Sigmoid colon (tissue), 4 donors: ENCODE results near the gene CDK16.

Experiments used
- EP300 ChIP-seq, 4 donors: sonication (generic); formaldehyde crosslinking; IDR thresholded peaks; one replicate each; pipeline ENCODE4 v1.6.1; 2017; ENCODE audit warnings: antibody characterized with exemption in 4 of 4
- POLR2A ChIP-seq, 2 donors: fragments of 450-650 bp; IDR thresholded peaks; one replicate each; pipeline ENCODE4 v1.6.1; 2016; ENCODE audit warnings: antibody characterized with exemption in 2 of 2, mild to moderate bottlenecking in 2 of 2, moderate library complexity in 2 of 2
- POLR2AphosphoS5 ChIP-seq, 4 donors: sonication (generic); formaldehyde crosslinking; IDR thresholded peaks; one replicate each; pipeline ENCODE4 v1.6.1; 2017; ENCODE audit warnings: antibody characterized with exemption in 4 of 4
- TF ChIP-seq, protein P1 (sequence below), 4 experiments: fragments of 450-650 bp in 3 of 4; fragments of 200-600 bp in 1 of 4; IDR thresholded peaks; one replicate each; pipeline ENCODE4 v1.5.1; 2016 to 2019; ENCODE audit warnings: antibody characterized with exemption in 4 of 4, mild to moderate bottlenecking in 3 of 4, moderate library complexity in 2 of 4

DNA sequence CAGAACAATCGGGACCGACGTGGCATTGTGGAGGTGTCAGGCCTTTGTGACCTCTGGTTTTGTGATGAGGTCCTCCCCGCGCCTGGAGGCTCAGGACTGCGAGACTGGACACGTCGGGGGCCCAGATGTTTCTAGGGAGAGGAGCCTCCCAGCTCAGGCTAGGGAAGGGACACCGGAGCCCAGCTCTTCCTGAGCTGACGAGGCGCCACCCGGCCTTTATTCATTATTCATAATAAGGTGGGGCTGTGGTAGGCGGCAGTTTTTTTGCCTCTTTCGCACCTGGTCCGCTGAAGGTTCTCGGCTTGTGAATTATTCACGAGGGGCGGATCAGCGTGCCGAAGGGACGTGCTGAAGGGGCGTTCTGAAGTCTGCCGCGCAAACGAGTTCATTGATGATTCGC is 27.1 kb upstream of the CDK16 start:
- TF ChIP-seq, protein P1, sequence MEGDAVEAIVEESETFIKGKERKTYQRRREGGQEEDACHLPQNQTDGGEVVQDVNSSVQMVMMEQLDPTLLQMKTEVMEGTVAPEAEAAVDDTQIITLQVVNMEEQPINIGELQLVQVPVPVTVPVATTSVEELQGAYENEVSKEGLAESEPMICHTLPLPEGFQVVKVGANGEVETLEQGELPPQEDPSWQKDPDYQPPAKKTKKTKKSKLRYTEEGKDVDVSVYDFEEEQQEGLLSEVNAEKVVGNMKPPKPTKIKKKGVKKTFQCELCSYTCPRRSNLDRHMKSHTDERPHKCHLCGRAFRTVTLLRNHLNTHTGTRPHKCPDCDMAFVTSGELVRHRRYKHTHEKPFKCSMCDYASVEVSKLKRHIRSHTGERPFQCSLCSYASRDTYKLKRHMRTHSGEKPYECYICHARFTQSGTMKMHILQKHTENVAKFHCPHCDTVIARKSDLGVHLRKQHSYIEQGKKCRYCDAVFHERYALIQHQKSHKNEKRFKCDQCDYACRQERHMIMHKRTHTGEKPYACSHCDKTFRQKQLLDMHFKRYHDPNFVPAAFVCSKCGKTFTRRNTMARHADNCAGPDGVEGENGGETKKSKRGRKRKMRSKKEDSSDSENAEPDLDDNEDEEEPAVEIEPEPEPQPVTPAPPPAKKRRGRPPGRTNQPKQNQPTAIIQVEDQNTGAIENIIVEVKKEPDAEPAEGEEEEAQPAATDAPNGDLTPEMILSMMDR (IDR thresholded peaks at IDR 0.05) = no peak
- no peak for TF ChIP-seq EP300 (IDR thresholded peaks at IDR 0.05)
- TF ChIP-seq POLR2A (IDR thresholded peaks at IDR 0.05) = no peak
- no peak for TF ChIP-seq POLR2AphosphoS5 (IDR thresholded peaks at IDR 0.05)
